Epithelial cell of proximal tubule (primary cell): Measurements from ENCODE around the gene HIGD1B. TPM values are rescaled to one million over a fixed set of nuclear protein-coding genes. Genes with fewer than 3 reads are reported as not detected.

Experiments
- DNase-seq: peaks from one replicate; pipeline ENCODE4 v3.0.0-alpha.2; 2011; ENCODE audit warnings: low read depth
- H3K4me3 ChIP-seq: 2 replicates; pipeline ENCODE4 v1.5.1; 2011; ENCODE audit warnings: low read depth, mild to moderate bottlenecking, low read length
- CTCF ChIP-seq: conservative IDR thresholded peaks from 2 replicates; pipeline ENCODE4 v1.5.1; 2012; ENCODE audit warnings: low read depth, mild to moderate bottlenecking, low read length
- total RNA-seq: library from RNA; depleted of rRNA; stranded (reverse); fragments of >200 nt; gene quantifications from 2 replicates; pipeline ENCODE4 v1.2.3, GENCODE V29; 2015

The HIGD1B gene
- total RNA-seq, 1 donor from 2014 or later: not detected

GRCh38 chr17:44877121-44877520, 29.4 kb downstream of the HIGD1B start:
- no peak for DNase-seq
- no peak for TF ChIP-seq CTCF

GRCh38 chr17:44878627-44879221, 31.0 kb downstream of the HIGD1B start:
- no peak for DNase-seq
- peak; percentile 66 for TF ChIP-seq CTCF
- no peak overlapping the region for H3K4me3 ChIP-seq

More at GRCh38 chr17:44877121-44877520, 29.4 kb downstream of the HIGD1B start:
- no peak overlapping the region for H3K4me3 ChIP-seq

- no peak for DNase-seq
- TF ChIP-seq CTCF: no peak
- H3K4me3 ChIP-seq: no peak overlapping the region
These were observed 31.7 kb downstream of the HIGD1B start for GRCh38 chr17:44879376-44879775.

- no peak for TF ChIP-seq CTCF
- no peak overlapping the region for H3K4me3 ChIP-seq
- no peak for DNase-seq
These were observed 32.4 kb downstream of the HIGD1B start for GRCh38 chr17:44880062-44880461.

DNA sequence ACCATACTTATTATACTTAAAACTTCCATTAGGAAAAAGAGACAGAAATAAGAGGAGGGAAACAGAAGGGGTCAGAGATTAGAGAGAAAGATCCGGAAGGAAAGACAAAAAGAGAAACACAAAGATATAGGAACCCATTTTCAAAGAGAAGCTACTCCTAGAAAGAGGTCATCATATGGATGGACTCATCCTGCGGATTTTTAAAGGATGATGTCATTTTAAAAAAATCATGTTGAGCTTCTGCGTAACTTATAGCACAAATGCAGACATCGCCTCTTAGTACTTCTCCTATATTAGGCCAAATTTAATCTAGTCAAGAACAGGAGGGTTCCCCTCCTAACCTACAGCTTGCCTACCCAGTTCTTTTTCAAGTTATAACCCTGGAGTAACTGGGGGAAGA, 33.5 kb downstream of the HIGD1B start:
- TF ChIP-seq CTCF: no peak
- no peak overlapping the region for H3K4me3 ChIP-seq
- no peak for DNase-seq

DNA sequence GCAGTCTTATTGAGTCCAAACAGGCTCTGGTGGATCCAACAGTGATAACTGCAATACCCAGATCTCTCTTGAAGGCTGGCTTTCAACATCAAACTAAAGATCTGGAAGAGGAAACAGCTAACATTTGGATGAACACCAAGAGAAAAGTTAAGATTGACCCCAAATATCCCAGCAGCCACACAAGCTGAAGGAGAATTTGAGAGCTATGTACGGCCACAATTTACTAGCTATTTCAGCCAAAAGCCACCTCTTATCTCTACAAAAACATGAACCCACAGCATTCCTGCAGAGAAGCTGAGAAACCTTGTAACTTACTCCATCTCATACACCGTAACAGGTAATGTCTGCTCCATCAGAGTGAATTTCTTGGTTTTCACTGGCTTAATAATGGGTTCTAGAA, 37.3 kb downstream of the HIGD1B start:
- no peak overlapping the region for H3K4me3 ChIP-seq
- no peak for DNase-seq
- TF ChIP-seq CTCF: no peak

- H3K4me3 ChIP-seq: no peak overlapping the region
- no peak for DNase-seq
- no peak for TF ChIP-seq CTCF
These were observed 39.3 kb downstream of the HIGD1B start for GRCh38 chr17:44887016-44887415.
